Astrocyte of the spinal cord (primary cell): Measurements from ENCODE around the gene MFSD2B.

Experiments used
- DNase-seq: peaks from one replicate; pipeline ENCODE4 v3.0.0; 2011; ENCODE audit warnings: low read depth, low spot score
- H3K4me3 ChIP-seq: 2 replicates; pipeline ENCODE4 v1.5.1; 2011; ENCODE audit warnings: low read depth, mild to moderate bottlenecking, low read length, moderate library complexity
- CTCF ChIP-seq: IDR thresholded peaks from 2 replicates; pipeline ENCODE4 v1.5.1; 2012; ENCODE audit warnings: low read depth, mild to moderate bottlenecking, low read length, inconsistent platforms
- in situ Hi-C: cut with HindIII; loops from 2 replicates; pipeline ENCODE4 v1.10.0; 2017; ENCODE audit warnings: low sequenced_read_pairs

MFSD2B gene

GRCh38 chr2:24018241-24018640 is 8.4 kb downstream of the MFSD2B start:
- TF ChIP-seq CTCF, result no peak
- H3K4me3 ChIP-seq, result no peak overlapping the region
- in situ Hi-C loops, result no loop called here
- DNase-seq, result no peak

- H3K4me3 ChIP-seq, result no peak overlapping the region
- TF ChIP-seq CTCF, result no peak
- DNase-seq, result no peak
- in situ Hi-C loops, result no loop called here
Observed at GRCh38 chr2:24019729-24020128, 9.8 kb downstream of the MFSD2B start.

- no peak for TF ChIP-seq CTCF
- H3K4me3 ChIP-seq, result no peak overlapping the region
- no peak for DNase-seq
- in situ Hi-C loops, result no loop called here
Observed at GRCh38 chr2:24020244-24020643, 10.4 kb downstream of the MFSD2B start.

GRCh38 chr2:24021122-24021998 is 11.5 kb downstream of the MFSD2B start:
- TF ChIP-seq CTCF, result peak; percentile 20
- in situ Hi-C loops, result no loop called here
- DNase-seq, result no peak
- H3K4me3 ChIP-seq, result no peak overlapping the region

- in situ Hi-C loops, result no loop called here
- H3K4me3 ChIP-seq, result no peak overlapping the region
- DNase-seq, result no peak
- no peak for TF ChIP-seq CTCF
Observed at GRCh38 chr2:24022324-24022974, 12.6 kb downstream of the MFSD2B start.

- no peak for TF ChIP-seq CTCF
- no peak for DNase-seq
- H3K4me3 ChIP-seq, result no peak overlapping the region
- in situ Hi-C loops, result no loop called here
Observed at GRCh38 chr2:24022975-24023575, 13.2 kb downstream of the MFSD2B start.
